ENCODE measurements around the gene GULP1. TPM values are rescaled to one million over a fixed set of nuclear protein-coding genes. Genes with fewer than 3 reads are reported as not detected.
"Not testable (repeated sequence)": the region's sequence is repeated elsewhere in the genome, so short reads cannot be mapped to it uniquely, and the experiment has no call there.

Gene GULP1
- polyA plus RNA-seq, 1 donor (not counting 4 experiments of a cell fraction or from before 2014, with no cell fraction given) = 11.7 TPM

DNA sequence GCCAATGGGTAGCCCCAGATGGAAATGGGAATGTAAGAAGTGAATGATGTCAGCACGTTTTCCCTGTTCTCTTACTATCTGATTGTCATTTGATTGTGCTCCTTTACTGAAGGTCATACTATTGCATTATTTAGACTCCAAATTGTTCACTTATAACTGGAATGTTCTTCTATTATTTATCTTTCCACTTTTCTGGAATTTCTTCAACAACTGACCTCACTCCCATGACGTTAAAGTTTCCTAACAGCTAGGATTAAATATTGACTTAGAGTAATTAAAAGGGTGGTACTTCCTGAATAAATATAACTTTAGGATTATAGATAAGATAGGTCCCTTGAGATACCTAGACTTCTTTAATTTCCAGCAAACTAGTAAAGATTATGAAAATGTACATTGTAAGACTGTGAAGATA, 10.9 kb upstream of the GULP1 start:
- Histone ChIP-seq H3K36me3 (ENCODE audit: control insufficient read depth in 2 of 2, extremely low read depth in 1 of 2, insufficient read depth in 2 of 2, low read length in 2 of 2) (no peaks in the 10 kb centered on the region), H3K9ac (ENCODE audit: control insufficient read depth, extremely low read depth, insufficient read depth, low read length) (no peak overlapping the region), H3K27ac (ENCODE audit: control insufficient read depth, insufficient read depth, low read length) (no peak overlapping the region), H3K9me3 (ENCODE audit: control insufficient read depth, low read depth, low read length) (no peaks in the 10 kb centered on the region), H4K20me1 (ENCODE audit: control insufficient read depth, extremely low read depth, insufficient read depth, low read length) (no peaks in the 10 kb centered on the region), H3K27me3 (ENCODE audit: control insufficient read depth, extremely low read depth, insufficient read depth, low read length) (no peaks in the 10 kb centered on the region), H3K4me2 (ENCODE audit: control insufficient read depth, extremely low read depth, insufficient read depth, low read depth, low read length) (no peak overlapping the region), H3K79me2 (ENCODE audit: control insufficient read depth, insufficient read depth, low read length) (no peaks in the 10 kb centered on the region), H3K4me1 (ENCODE audit: control insufficient read depth, extremely low read depth, insufficient read depth, low read length) (no peaks in the 10 kb centered on the region), H3K4me3 (ENCODE audit: control insufficient read depth in 2 of 3, extremely low read depth in 1 of 3, insufficient read depth in 2 of 3, low read depth in 1 of 3, low read length in 3 of 3) (no peak overlapping the region), H3K9me1 (ENCODE audit: control insufficient read depth, extremely low read depth, insufficient read depth, low read length) (no peaks in the 10 kb centered on the region), H2AFZ (ENCODE audit: control insufficient read depth, low read length) (no peak overlapping the region)
- TF ChIP-seq, protein P1, sequence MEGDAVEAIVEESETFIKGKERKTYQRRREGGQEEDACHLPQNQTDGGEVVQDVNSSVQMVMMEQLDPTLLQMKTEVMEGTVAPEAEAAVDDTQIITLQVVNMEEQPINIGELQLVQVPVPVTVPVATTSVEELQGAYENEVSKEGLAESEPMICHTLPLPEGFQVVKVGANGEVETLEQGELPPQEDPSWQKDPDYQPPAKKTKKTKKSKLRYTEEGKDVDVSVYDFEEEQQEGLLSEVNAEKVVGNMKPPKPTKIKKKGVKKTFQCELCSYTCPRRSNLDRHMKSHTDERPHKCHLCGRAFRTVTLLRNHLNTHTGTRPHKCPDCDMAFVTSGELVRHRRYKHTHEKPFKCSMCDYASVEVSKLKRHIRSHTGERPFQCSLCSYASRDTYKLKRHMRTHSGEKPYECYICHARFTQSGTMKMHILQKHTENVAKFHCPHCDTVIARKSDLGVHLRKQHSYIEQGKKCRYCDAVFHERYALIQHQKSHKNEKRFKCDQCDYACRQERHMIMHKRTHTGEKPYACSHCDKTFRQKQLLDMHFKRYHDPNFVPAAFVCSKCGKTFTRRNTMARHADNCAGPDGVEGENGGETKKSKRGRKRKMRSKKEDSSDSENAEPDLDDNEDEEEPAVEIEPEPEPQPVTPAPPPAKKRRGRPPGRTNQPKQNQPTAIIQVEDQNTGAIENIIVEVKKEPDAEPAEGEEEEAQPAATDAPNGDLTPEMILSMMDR (optimal IDR thresholded peaks at IDR 0.05 in 1 of 3, IDR thresholded peaks at IDR 0.05 in 1 of 3, conservative IDR thresholded peaks at IDR 0.05 in 1 of 3; ENCODE audit: extremely low read depth in 1 of 3, insufficient read depth in 2 of 3, low read length in 3 of 3) = no peak
- no peak for TF ChIP-seq EZH2 (IDR thresholded peaks at IDR 0.05; ENCODE audit: low read length)
- dilution Hi-C loops (cut with MboI; ENCODE audit: extremely low pct_ligation_motif_present, low sequenced_read_pairs) = no loop called here
- DNase-seq (ENCODE audit: low read depth, low spot score) = no peak
- FAIRE-seq = no peak

DNA sequence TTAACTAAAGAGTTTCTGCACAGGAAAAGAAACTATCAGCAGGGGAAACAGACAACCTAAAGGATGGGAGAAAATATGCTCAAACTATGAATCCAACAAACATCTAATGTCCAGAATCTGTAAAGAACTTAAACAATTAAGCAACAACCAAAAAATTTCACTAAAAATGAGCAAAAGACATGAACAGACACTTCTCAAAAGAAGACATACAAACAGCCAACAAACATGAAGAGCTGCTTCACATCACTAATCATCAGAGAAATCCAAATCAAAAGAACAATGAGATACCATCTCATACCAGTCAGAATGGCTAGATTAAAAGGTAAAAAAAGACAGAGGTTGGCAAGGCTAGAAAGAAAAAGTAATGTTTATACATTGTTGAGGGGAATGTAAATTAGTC, 8.8 kb upstream of the GULP1 start:
- H2AFZ ChIP-seq (ENCODE audit: control insufficient read depth, low read length) = no peak overlapping the region
- no peak overlapping the region for H3K4me2 ChIP-seq (ENCODE audit: control insufficient read depth, extremely low read depth, insufficient read depth, low read depth, low read length)
- H3K27me3 ChIP-seq (ENCODE audit: control insufficient read depth, extremely low read depth, insufficient read depth, low read length) = no peaks in the 10 kb centered on the region
- H3K9me1 ChIP-seq (ENCODE audit: control insufficient read depth, extremely low read depth, insufficient read depth, low read length) = no peaks in the 10 kb centered on the region
- H4K20me1 ChIP-seq (ENCODE audit: control insufficient read depth, extremely low read depth, insufficient read depth, low read length) = no peaks in the 10 kb centered on the region
- H3K36me3 ChIP-seq (ENCODE audit: control insufficient read depth in 2 of 2, extremely low read depth in 1 of 2, insufficient read depth in 2 of 2, low read length in 2 of 2) = no peaks in the 10 kb centered on the region
- H3K4me1 ChIP-seq (ENCODE audit: control insufficient read depth, extremely low read depth, insufficient read depth, low read length) = no peaks in the 10 kb centered on the region
- no peaks in the 10 kb centered on the region for H3K79me2 ChIP-seq (ENCODE audit: control insufficient read depth, insufficient read depth, low read length)
- TF ChIP-seq, protein P1 (optimal IDR thresholded peaks at IDR 0.05 in 1 of 3, IDR thresholded peaks at IDR 0.05 in 1 of 3, conservative IDR thresholded peaks at IDR 0.05 in 1 of 3; ENCODE audit: extremely low read depth in 1 of 3, insufficient read depth in 2 of 3, low read length in 3 of 3) = no peak
- no peak for TF ChIP-seq EZH2 (IDR thresholded peaks at IDR 0.05; ENCODE audit: low read length)
- no peak overlapping the region for H3K27ac ChIP-seq (ENCODE audit: control insufficient read depth, insufficient read depth, low read length)
- H3K4me3 ChIP-seq (ENCODE audit: control insufficient read depth in 2 of 3, extremely low read depth in 1 of 3, insufficient read depth in 2 of 3, low read depth in 1 of 3, low read length in 3 of 3) = no peak overlapping the region
- H3K9me3 ChIP-seq (ENCODE audit: control insufficient read depth, low read depth, low read length) = no peaks in the 10 kb centered on the region
- DNase-seq (ENCODE audit: low read depth, low spot score) = no peak
- no peak for FAIRE-seq
- H3K9ac ChIP-seq (ENCODE audit: control insufficient read depth, extremely low read depth, insufficient read depth, low read length) = no peak overlapping the region
- dilution Hi-C loops (cut with MboI; ENCODE audit: extremely low pct_ligation_motif_present, low sequenced_read_pairs) = no loop called here

DNA sequence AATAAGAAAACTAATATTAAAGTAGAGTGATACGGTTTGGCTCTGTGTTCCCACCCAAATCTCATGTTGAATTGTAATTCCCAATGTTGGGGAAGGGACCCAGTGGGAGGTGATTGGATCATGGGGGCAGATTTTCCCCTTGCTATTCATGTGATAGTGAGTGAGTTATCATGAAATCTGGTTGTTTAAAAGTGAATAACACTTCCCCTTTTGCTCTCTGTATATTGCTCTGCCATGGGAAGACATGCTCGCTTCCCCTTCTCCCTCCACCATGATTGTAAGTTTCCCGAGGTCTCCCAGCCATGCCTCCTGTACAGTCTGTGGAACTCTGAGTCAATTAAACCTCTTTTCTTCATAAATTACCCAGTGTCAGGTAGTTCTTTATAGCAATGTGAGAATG, 7.4 kb upstream of the GULP1 start:
- H3K27ac ChIP-seq (ENCODE audit: control insufficient read depth, insufficient read depth, low read length); H3K9me1 ChIP-seq (ENCODE audit: control insufficient read depth, extremely low read depth, insufficient read depth, low read length); H3K4me3 ChIP-seq (ENCODE audit: control insufficient read depth in 2 of 3, extremely low read depth in 1 of 3, insufficient read depth in 2 of 3, low read depth in 1 of 3, low read length in 3 of 3); H3K9me3 ChIP-seq (ENCODE audit: control insufficient read depth, low read depth, low read length); H3K9ac ChIP-seq (ENCODE audit: control insufficient read depth, extremely low read depth, insufficient read depth, low read length); FAIRE-seq; H2AFZ ChIP-seq (ENCODE audit: control insufficient read depth, low read length); H3K79me2 ChIP-seq (ENCODE audit: control insufficient read depth, insufficient read depth, low read length); H4K20me1 ChIP-seq (ENCODE audit: control insufficient read depth, extremely low read depth, insufficient read depth, low read length); H3K27me3 ChIP-seq (ENCODE audit: control insufficient read depth, extremely low read depth, insufficient read depth, low read length); dilution Hi-C loops (cut with MboI; ENCODE audit: extremely low pct_ligation_motif_present, low sequenced_read_pairs); H3K4me1 ChIP-seq (ENCODE audit: control insufficient read depth, extremely low read depth, insufficient read depth, low read length); DNase-seq (ENCODE audit: low read depth, low spot score); H3K36me3 ChIP-seq (ENCODE audit: control insufficient read depth in 2 of 2, extremely low read depth in 1 of 2, insufficient read depth in 2 of 2, low read length in 2 of 2); H3K4me2 ChIP-seq (ENCODE audit: control insufficient read depth, extremely low read depth, insufficient read depth, low read depth, low read length): not testable (repeated sequence)
